HepG2 (cell line): Measurements from ENCODE around the gene ABHD13. TPM values are rescaled to one million over a fixed set of nuclear protein-coding genes. Genes with fewer than 3 reads are reported as not detected.

ENCODE experiments used
- ADNP ChIP-seq: sonication (generic); formaldehyde crosslinking; IDR thresholded peaks from 2 replicates; pipeline ENCODE4 v1.4.0; 2020; ENCODE audit warnings: missing genetic modification reagents
- FOXO4 ChIP-seq: sonication (generic); formaldehyde crosslinking; conservative IDR thresholded peaks from 2 replicates; pipeline ENCODE4 v1.8.1; 2023; ENCODE audit warnings: missing genetic modification reagents
- NFAT5 ChIP-seq: sonication (generic); formaldehyde crosslinking; IDR thresholded peaks from 2 replicates; pipeline ENCODE4 v1.4.0; 2020; ENCODE audit warnings: missing genetic modification reagents
- RBAK ChIP-seq: sonication (generic); formaldehyde crosslinking; IDR thresholded peaks from 2 replicates; pipeline ENCODE4 v1.5.1; 2020; ENCODE audit warnings: mild to moderate bottlenecking, missing genetic modification reagents
- TFDP2 ChIP-seq: sonication (generic); formaldehyde crosslinking; IDR thresholded peaks from 2 replicates; pipeline ENCODE4 v1.4.0; 2020; ENCODE audit warnings: missing genetic modification reagents
- ZBTB10 ChIP-seq: sonication (generic); formaldehyde crosslinking; IDR thresholded peaks from 2 replicates; pipeline ENCODE4 v1.4.0; 2020; ENCODE audit warnings: missing genetic modification reagents, borderline replicate concordance
- ZBTB40 ChIP-seq, 2 experiments: fragments of 450-650 bp in 1 of 2; sonication (generic) in 1 of 2; formaldehyde crosslinking in 1 of 2; IDR thresholded peaks; 2 replicates each; pipeline versions ENCODE4 v1.6.1 to v1.8.0; 2016 to 2022; ENCODE audit warnings: antibody characterized with exemption in 1 of 2, mild to moderate bottlenecking in 1 of 2, missing genetic modification reagents in 1 of 2
- ZNF577 ChIP-seq: sonication (generic); formaldehyde crosslinking; IDR thresholded peaks from 2 replicates; pipeline ENCODE4 v1.4.0; 2020; ENCODE audit warnings: mild to moderate bottlenecking, low read depth, missing genetic modification reagents, borderline replicate concordance
- polyA plus RNA-seq, 8 experiments: library from polyadenylated mRNA; depleted of rRNA in 3 of 8; stranded (reverse) in 7 of 8; unstranded in 1 of 8; fragments of >200 nt; fragmentation: Illumina TruSeq in 4 of 8; extraction: Trizol in 4 of 8; gene quantifications; 2 replicates each; pipeline versions ENCODE4 v1.2.1 to v1.2.3, GENCODE V29; 2011 to 2016; ENCODE audit warnings: low read depth in 4 of 8, missing spikeins in 1 of 8, mixed read lengths in 1 of 8; ENCODE audit not compliant: insufficient read depth in 1 of 8
- total RNA-seq, 5 experiments: library from RNA; depleted of rRNA; stranded (reverse); fragments of >200 nt; fragmentation: Illumina TruSeq; extraction: Trizol; gene quantifications; 2 replicates each; pipeline ENCODE4 v1.2.3, GENCODE V29; 2016; ENCODE audit warnings: low read depth in 1 of 5

Gene ABHD13
- total and polyA plus RNA-seq, 2 of the 13 experiments (the other 11 are each of a cell fraction or from before 2014, with no cell fraction given), result 4.3 to 6.2 TPM

- TF ChIP-seq NFAT5 (CRISPR knock-in tag) (no peak), ADNP (CRISPR knock-in tag) (no peak), ZBTB40 (IDR thresholded peaks at IDR 0.05) (no peak), ZBTB40 (CRISPR knock-in tag; IDR thresholded peaks at IDR 0.05) (no peak), TFDP2 (CRISPR knock-in tag) (0 out of 2 replicates have a peak, but pooled peaks have one; percentile 27), ZNF577 (no peak), ZBTB10 (CRISPR knock-in tag) (no peak), RBAK (CRISPR knock-in tag) (no peak), FOXO4 (no peak)
Measured at GRCh38 chr13:108215436-108215835, 2.8 kb upstream of the ABHD13 start, which contains the start of gene LIG4 (continued).
